Fibroblast of skin of back (primary cell): ENCODE data around the gene SMIM17. TPM values are rescaled to one million over a fixed set of nuclear protein-coding genes. Genes with fewer than 3 reads are reported as not detected.

ENCODE experiments used
- DNase-seq: peaks from one replicate; pipeline ENCODE4 v3.0.0-alpha.2; 2013
- polyA plus RNA-seq, 2 experiments: library from polyadenylated mRNA; unstranded; fragments of 120-200 nt; gene quantifications; one replicate each; pipeline ENCODE4 v1.2.1, GENCODE V29; 2013; ENCODE audit not compliant: insufficient read length in 2 of 2

SMIM17 gene
- 0.11 TPM for polyA plus RNA-seq (2013, experiment 1 of 2; ENCODE audit: insufficient read length)
- 0.28 TPM for polyA plus RNA-seq (2013, experiment 2 of 2; ENCODE audit: insufficient read length)

DNA sequence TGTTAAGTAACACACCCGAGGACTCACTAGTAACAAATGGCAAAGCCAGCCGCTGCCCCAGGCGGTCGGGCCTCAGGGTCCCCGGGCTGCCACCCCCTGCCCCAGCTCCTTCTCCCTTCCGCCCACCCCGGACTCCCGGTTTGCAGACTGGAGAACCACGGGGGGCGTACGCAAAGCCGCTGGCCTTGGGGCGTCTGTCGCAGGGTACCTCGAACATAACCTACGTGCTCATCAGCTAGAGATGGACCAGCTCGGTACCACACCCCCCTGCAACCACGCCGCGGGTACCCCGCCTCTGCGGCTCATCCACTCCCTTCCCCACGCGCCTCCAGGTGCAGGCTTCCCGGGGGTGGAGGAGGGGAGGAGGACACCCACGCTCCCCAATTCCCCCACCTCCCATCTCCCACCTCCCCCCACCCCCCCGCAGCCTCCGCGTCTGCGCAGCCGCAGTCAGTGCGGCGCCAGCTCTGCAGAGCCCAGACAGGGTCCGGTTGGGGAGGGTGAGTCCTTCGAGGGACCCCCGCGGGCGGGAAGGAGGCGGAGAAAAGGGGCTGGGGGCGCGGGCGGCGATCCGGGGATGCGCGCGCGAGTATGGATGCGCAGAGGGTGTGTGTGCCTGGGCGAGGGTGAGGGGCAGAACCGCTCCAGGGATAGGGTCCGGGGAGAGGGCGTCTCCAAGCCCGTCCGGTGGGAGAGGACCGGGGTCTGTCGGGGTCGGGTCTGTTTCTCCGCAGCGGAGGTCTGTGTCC lies at the start of gene SMIM17:
Gene SMIM17, plus strand, starts transcription at position 449 of the 749 bp plus-strand sequence. CDS start 2,509 bp downstream, outside the sequence.
- DNase-seq = no peak

DNA sequence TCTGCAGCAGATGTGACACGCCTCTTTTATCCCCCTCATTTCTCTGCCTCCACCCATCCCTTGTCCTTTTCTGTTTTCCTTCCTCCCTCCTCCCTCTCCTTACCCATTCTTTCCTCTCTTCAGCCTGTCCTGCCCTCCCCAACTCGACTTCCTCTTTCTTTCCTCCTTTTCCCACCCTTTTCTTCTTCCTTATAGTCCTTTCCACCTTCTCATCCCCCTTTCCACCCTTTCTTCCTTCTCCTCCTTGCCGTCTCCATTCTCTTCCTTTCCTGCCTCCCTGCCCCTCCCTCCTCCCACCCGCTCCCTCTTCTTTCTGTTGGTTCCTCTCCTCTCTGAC lies 48.5 kb upstream of the SMIM17 start:
- no peak for DNase-seq

DNA sequence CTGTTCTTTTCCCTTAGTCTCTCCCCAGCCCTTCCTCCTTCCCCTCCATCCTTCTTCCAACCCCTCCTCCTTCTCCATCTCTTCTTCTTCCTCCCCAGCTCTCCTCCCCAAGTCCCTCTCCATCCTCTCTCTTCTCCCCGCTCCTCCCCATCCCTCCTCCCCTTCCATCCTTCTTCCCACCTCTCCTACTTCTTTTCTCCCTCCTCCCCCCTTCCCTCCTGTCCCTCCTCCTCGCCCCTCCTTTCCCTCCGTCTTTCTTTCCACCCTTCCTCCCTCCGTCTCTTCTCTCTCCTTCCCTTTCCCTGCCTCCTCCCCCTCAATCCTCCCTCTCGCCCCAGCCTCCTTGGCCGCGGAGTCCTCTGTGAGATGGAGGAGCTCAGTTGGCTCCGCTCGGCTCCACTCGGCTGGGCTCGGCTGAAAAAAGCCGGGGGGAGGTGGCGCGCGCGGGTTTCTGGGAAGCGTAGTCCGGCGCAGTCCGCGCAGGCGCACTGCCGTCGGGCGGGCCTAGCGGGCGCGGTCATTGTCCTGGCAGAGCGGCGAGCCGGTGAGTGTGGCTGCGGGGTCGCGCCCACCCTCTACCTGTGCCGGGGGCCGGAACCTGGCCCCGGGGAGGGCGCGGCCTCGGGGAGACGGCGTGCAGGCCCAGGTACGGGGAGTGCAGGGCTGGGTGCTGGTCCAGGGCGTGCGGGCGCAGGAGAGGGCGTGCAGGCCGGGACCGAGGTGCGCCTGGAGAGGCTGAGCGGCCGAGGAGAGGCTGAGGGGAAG lies 48.0 kb upstream of the SMIM17 start, which contains the start of gene ZNF71:
Gene ZNF71, plus strand, starts transcription at position 520 of the 765 bp plus-strand sequence. CDS start 6,257 bp downstream, outside the sequence.
- DNase-seq = peak; percentile 88

DNA sequence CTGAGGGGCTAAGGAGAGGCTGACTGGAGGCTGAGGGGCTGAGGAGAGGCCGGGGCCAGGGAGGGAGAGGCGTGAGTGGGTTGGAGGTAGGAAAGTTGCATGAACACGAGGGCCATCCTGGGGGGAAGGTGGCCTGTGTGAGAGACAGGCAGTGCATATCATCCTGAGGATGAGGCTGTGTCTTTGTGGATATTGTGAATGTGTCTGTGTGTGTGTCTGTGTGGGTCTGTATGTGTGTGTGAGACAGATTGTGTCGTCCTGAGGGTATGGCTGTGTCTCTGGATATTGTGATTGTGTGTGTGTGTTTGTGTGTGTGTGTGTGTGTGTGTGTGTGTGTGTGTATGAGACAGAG lies 47.4 kb upstream of the SMIM17 start:
- peak; percentile 5 for DNase-seq

DNA sequence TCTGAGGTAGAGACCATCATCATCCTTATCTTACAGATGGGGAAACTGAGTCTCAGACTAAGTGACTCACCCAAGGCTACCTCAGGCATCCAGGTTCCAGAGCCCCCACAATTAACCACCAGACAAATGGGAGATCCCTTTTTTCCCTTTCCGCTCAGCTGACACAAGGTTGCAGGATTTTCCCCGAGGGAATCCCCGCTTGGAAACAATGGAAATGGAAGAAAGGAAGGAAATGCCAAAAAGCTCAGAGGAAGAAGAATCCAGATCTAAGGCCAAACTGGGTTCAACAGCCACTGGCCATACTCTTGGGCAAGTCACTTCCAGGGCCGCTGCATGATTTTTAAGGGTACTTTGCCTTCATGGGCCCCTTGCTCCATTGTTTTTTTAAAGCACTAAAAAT lies 46.3 kb upstream of the SMIM17 start:
- no peak for DNase-seq

DNA sequence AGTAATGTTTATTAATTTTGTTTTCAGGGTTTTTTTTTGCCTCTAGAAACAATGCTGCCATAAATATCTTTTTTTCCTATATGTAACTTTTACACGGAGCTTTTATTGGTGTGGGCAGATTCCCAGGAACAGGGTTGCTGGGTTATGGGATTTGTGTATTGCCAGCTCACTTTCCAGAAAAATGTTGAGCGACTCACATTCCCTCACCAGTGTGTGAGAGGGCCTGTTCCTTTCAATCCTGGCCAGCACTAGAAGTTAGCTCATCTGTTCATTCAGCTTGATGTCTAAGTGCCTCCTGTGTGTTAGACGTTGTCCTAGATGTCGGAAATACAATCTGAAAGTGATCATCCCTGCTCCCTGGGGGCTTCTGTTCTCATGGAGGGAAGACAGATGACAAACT lies 45.3 kb upstream of the SMIM17 start:
- no peak for DNase-seq

DNA sequence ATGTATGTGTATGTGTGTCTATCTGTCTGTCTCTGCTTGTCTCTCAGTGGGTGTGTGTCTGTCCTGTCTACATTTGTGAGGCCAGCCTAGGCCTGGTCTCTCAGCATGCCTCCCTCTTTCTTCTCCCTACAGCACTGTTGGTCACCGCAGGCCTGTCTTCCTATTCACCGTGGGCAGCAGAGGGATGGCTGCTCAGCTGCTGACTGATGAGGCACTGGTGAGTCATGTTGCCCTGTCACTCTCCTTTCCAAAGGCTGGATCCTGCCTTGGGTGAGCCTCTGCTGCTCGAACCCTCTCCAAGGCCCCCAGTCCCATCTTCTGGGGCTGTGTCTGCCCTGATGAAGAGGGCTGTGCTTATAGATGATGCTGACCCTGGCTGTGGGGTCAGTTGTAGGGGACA lies 41.6 kb upstream of the SMIM17 start:
- no peak for DNase-seq

DNA sequence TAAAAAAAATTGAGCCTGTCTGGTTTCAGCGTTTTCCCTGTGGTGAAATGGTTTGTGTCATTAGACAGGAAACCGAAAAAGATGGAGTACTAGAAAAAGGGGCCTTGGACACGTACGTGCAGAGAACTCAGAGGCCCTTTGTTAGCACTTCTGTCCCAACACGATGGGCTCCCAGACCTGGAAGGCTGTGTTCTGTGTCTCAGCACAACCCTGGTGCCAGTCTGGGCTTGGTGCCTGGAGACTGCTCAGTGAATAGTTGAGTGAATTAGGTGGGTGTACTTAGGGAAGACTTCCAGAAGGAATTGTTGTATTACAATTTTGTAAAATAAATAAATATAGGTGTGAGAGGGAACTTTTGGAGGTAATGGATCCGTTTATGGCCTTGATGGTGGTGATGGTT lies 39.1 kb upstream of the SMIM17 start:
- DNase-seq = no peak

DNA sequence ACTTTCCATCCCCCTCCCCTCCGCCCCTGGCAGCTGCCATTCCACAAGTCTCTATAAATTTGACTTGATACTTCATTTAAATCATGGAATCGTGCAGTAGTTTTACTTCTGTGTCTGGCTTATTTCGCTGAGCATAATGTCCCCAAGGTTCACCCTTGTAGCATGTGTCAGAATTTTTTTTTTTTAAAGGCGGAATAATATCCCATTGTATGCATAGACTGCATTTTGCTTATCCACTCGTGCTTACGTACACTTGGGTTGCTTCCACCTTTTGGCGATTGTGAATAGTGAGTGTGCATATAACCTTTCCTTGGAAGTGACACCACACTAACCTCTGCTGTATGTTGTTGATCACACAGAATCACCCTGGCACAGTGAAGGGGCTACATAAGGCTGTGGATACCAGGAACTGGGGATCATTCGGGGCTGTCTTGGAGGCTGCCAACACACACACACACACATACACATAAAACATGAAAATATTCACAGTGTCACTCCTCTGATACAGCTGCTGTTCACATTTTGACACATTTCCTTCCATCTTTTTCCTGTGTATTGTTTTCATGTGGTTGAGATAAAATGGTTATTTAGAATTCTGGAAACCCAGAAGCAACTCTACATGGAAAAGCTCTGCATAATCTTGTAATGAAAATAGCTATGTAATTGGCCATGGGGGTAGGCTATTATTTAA lies 34.5 kb upstream of the SMIM17 start:
- DNase-seq = no peak

DNA sequence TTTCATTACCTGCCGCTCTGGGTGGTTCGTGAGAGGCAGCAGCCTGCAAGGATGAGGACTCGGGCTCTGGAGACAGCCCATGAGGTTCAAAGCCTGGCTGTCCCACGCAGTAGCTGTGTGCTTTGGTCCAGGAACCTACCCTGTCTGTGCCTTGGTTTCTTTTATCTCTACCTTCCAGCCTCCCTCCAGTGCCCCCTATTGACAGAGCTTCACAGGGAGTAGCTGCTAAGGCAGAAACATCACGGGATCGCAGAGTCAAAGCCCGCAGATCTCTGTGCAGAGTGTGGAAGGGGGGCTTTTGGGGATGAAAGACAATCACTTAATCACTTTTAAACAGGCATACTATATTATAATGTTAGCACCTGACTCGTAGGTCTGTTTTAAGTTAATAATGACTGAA lies 31.7 kb upstream of the SMIM17 start:
- no peak for DNase-seq

DNA sequence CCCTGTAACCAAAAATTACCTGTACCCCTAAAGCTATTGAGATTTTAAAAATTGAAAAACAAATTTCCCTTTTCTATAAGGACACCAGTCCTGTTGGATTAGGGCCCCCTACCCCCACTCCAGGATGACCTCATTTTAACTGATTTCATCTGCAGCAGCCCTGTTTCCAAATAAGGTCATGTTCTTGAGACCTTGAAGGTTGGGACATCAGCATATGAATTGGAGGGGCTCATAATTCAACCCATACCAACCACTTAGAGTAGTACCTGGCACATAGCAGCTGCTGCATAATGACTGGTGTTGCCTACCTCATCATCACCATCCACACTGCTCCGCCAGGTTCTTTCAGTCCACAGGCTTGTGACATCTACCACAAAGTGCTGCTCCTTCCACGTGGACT lies 30.2 kb upstream of the SMIM17 start:
- DNase-seq = no peak

DNA sequence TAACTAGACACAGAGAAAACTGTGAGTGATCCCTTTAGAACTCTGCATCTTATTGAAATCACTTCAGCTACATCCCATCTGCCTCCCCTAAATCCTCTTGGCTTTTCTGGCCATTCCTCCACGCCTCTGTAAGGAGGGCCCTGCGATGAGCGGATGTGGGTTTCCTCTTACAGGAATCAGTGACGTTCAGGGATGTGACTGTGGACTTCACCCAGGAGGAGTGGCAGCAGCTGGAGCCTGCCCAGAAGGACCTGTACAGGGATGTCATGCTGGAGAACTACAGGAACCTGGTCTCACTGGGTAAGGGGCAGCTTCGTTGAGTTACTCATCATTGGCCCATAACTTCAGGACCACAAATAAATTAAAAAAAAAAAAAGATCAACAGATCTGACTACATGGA lies 29.3 kb upstream of the SMIM17 start:
- DNase-seq = no peak

DNA sequence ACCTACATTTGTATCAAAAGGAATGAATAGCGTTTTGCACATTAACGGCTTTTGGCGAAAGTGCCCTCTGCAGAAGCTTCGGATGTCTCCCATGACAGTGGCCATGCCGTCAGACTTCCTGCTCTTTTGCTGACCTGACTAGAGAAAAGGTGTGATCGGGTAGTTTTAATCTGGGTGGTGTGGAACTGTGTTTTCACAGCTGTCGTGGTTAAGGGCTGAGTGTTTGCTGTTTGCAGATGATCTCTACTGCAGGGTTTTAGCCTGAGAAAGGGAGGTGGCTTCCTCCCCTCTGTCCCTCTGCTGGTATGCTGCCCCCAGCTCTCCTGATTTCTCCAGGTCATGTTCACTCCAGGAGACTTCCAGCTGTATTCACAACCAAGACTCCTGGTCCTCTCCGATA lies 25.4 kb upstream of the SMIM17 start:
- no peak for DNase-seq

DNA sequence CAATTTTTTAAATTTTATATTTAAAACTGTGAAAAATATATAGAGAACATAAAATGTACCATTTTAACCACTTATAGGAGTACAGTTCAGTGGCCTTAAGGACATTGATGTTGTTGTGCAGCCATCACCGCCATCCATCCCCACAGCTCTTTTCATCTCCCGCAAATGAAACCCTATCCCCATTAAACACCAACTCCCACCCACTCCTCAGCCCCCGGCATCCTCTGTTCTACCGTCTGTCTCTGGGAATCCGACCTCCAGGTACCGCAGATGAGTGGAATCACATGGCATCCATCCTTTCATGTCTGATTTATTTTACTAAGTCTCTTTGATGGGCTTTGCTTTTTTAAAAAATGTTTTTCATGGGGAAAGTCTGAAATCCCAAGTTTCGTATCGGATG lies 23.8 kb upstream of the SMIM17 start:
- no peak for DNase-seq

DNA sequence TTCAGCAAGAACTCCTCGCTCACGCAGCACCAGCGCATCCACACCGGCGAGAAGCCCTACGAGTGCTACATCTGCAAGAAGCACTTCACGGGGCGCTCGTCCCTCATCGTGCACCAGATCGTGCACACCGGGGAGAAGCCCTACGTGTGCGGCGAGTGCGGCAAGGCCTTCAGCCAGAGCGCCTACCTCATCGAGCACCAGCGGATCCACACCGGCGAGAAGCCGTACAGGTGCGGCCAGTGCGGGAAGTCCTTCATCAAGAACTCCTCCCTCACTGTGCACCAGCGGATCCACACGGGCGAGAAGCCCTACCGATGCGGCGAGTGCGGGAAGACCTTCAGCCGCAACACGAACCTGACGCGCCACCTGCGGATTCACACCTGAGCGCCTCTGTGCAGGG lies 20.6 kb upstream of the SMIM17 start:
- DNase-seq = no peak

DNA sequence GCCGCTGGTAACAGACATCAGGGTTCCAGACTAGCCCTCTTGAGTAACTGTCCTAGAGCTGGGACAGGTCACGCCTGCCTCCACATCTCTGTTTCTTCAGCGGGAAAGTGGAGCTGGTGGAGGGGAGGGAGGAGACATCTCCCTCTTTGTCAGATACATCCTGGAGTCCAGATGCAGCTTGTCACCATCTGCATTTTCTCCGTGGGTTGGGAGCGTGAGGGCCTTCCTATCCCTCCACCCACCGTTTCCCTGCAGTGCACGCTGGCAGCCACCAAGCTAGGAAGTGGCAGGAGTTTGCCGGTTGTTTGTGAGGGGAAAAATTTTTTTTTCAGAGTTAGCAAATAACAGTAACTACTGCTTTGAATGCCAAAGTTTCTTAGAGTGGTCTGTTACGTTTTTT lies 20.0 kb upstream of the SMIM17 start:
- no peak for DNase-seq

DNA sequence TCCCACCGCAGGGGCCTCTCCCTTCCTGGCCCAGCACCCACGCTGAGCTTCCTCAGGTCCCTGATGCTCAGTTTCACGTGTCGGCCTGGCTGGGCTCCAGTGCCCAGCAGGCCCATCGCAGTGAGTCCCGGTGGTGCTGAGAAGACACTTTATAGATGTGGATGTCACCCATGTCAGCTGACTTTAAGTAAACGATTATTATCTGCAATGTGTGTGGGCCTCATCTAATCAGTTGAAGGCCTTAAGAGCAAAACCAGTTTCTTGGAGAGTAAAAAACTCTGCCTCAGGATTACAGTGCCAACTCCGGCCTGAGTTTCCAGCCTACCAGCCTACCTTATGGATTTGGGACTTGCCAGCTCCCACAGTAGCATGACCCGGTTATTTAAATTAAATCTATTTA lies 17.3 kb upstream of the SMIM17 start:
- no peak for DNase-seq

DNA sequence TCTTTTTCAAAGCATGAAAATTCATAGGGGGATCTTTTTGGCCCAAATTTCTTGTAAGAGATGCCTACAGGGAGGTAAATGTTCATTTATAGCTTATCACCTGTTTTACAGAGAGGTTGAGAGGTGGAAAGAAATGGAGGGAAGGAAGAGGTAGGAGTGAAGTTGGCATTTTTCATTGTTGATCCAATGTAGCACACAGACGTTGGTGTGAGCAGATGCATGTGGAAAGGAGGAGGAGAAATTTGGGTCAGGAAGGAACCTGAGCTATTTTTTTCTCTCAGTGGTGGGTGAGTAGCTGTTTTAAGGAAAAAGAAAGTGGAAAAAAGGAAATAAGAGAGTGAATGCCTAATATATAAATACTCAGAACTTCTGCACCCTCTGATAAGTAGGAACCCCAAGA lies 9.9 kb upstream of the SMIM17 start:
- DNase-seq = no peak

DNA sequence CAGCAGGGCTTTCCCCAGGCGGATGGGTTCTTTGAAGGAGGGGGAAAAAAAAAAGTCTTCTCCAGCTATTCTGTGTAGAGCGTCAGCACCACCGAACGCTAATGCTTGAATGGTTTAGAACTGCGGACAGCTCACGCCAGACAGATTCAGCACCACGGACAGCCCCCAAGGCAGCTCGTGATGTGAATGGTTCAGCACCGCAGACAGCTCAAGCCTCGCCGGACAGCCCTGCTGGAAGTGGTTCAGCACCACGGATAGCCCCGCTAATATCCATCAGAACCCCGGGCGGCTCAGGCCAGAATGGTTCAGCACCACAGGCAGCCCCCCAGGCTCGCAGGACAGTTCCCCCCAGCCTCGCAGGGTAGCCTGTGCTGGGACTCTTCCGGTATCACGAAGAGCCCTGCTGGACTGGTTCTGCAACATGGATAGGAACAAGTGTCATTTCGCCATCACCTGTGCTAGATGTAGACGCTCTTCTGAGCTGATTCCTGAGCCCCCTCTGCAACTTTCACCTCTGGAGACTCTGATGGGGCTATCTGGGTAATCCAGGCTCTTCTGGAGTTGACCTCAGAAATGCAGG lies 4.9 kb upstream of the SMIM17 start:
- DNase-seq = peak; percentile 73

DNA sequence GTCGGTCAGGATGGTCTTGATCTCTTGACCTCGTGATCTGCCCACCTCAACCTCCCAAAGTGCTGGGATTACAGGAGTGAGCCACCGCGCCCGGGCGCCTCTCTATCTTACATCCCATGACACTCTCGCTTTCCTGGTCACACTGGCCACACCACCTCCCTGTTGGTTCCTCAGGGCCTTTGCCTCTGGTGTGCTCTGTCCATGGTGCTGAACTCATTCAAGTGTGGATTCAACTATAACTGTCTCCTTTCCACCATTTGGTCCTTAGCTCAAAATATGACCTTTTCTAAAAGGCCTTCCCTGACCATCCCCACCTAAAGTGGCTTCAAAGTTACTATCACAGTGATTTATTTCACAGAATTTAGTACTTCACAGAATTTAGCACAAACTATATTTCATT lies 3.7 kb upstream of the SMIM17 start:
- peak; percentile 19 for DNase-seq

DNA sequence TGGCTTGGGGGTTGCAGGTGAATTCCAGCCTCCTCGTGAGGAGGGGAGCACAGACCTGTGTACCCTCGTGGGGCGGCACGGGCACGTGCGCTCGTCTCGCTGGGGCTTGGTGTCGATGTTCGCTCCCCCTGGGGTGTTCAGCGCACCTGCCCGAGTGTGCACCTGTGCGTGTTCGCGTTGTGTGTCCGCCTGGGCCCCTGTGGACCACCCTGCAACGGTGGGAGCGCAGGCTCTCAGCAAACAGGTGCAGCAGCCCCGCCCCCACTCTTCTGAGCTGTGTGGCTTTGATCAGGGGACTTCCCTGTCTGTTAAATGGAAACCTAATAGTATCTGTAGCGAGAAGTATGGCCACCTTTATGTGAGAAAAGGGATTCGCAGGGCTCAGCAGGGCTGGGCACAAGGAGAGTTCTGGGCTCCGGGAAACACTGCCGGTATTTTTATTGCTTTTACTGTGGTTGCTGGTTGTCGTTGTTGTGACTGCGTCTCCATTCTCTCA lies 549 bp downstream of the SMIM17 start:
- no peak for DNase-seq

DNA sequence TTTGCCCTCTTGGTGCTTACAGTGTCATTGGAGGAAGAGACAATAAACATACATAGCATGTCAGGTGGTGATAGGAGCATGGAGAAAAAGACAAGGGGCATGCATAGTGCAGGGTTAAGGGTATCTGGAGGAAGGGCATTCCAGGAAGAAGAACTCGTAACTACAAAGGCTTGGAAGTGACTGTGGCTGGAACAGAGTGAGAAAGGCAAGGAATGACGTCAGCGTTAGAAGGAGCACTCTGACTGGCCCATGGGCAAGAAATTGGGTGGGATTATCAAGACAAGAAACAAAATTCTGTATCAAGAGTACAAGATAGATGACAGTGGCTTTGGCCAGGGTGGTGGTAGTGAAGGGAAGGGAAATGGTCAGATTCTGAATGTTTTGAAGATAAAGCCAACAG lies 11.2 kb downstream of the SMIM17 start:
- no peak for DNase-seq
